ENCODE data around the gene RBM47.
A peak's percentile ranks its signal among the peaks of the same experiment; 100 is the strongest.
"Not testable (repeated sequence)": the region's sequence is repeated elsewhere in the genome, so short reads cannot be mapped to it uniquely, and the experiment has no call there.

The RBM47 gene

DNA sequence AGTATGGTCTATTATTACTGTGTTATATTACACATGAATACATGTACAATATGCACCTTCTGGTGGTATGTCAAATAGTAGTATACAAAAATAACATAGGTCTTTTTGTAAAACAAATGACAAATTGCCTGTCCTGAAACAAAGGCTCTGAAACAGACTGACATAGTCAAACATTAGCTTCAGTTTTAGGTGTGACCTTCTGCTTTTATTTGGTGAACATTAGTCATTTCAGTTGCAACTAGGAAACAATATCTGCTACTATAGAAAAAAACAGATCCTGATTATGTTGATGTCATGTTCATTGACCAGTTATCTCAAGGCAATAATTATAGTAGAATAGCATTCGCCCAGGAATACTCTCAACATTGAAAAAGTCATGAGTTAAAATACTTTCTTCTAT, 171.6 kb downstream of the RBM47 start:
- DNase-seq (ENCODE audit: insufficient read length, low spot score) (no peak), FAIRE-seq (no peak)

DNA sequence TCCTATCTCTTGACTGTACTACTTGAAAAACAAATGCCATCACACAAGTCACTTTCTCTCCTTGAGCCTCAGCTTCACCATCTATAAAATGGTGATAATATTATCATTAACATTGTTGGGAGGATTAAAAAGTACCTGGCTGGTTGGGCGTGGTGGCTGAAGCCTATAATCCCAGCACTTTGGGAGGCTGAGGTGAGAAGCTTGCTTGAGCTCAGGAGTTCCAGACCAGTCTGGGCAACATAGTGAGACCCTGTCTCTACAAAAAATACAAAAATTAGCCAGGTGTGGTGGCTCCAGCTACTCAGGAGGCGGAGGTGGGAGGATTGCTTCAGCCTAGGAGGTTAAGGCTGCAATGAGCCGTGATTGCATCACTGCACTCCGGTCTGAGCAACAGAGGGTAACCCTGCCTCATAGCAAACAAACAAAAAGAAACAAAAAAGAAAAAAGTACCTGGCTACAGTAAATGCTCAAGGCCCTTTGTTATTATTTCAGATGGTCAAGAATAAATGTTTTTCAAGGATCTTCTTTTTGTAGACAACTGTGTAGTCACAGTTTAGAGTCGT, 174.2 kb downstream of the RBM47 start:
- FAIRE-seq: no peak

DNA sequence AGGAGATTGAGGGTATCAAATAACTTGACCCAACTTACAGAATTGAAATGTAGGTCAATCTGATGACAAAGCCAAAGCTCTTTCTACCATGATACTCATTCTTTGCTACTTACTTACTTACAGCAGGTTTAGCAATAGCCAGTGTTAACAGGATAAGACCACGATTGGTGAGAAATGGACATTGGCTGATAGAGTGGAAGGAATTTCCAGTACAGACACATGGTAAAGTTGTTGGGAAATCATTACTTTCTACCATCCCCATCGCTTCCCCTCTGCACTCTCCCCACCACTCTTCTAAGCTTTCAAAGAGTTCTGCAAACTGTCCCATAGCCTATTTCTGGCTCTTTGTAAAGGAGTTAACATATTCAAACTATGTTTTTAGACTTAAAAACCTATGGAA, 174.8 kb downstream of the RBM47 start:
- DNase-seq (ENCODE audit: insufficient read length, low spot score) (no peak), FAIRE-seq (no peak)

More for the DNA sequence above, 174.2 kb downstream of the RBM47 start:
- no peak for DNase-seq (ENCODE audit: insufficient read length, low spot score)

DNA sequence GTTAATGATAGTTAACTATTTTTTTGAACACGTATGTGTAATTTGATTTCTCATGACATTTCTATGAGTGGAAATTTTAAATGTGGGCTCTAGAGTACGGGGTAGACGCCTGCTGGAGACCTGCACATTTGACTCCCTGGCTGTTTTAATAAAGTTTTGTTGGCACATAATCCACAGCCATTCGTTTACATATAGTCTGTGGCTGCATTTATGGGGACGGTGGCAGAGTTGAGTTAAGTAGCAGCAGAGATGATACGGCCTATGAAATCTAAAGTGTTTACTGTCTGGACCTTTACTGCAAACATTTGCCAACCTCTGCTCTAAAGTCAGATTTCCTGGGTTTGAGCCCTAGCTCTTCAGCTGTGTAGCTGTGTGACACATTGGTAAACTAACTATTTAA, 175.8 kb downstream of the RBM47 start:
- FAIRE-seq: no peak
- DNase-seq (ENCODE audit: insufficient read length, low spot score): no peak

DNA sequence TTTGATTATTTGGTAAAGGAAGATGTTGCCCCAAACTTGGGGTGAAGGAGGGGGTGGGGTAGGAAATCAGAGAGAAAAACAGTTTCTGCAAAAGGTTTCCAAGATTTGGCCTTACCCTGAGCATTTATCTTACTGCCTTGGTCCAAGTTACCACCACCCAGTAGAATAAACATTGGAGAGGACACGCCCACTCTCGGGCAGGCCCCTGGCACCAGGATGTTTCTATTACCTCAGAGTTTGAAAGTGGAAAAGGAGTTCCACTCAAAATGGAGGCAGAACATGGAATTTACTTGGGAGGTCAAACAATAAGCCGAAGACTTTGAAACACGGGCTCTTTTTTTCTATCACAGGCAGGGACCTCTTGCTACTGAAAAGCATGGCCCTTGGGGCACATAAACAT, 180.8 kb downstream of the RBM47 start:
- FAIRE-seq: no peak
- DNase-seq (ENCODE audit: insufficient read length, low spot score): no peak

DNA sequence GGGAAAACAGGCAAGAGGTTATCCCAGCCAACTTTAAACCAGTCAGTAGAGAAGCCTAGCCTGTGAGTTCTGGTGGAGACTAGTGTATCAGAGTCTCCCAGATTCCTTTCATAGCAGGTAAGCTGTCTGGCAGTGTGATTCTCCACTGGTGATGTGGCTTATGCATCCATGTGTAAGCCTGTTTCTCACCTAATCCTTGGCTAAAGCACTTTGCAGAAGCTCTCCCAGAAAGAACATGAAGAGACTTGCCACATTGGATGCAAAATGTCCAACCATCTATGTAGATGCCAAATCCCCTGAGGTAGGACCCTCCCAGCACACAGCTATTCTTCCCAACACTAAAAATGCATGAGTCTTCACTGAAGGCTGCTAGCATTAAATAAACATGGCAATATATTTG, 182.8 kb downstream of the RBM47 start:
- DNase-seq (ENCODE audit: insufficient read length, low spot score) (no peak), FAIRE-seq (no peak)

DNA sequence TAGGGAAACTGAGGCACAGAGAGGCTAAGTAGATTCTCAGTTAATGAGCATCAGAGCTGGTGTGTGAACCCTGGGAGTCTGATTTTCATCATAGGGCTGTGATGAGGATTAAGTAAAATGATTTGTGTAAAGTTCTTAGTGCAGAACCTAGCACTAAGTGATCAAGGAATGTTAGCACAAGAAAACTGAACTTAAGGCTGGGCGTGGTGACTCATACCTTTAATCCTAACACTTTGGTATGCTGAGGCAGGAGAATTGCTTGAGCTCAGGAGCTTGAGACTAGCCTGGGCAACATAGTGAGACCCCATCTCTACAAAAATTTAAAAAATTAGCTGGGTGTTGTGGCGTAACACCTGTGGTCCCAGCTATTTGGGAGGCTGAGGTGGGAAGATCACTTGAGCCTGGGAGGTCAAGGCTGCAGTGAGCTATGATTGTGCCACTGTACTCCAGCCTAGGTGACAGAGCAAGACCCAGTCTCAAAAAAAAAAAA, 183.4 kb downstream of the RBM47 start:
- DNase-seq (ENCODE audit: insufficient read length, low spot score); FAIRE-seq: not testable (repeated sequence)

DNA sequence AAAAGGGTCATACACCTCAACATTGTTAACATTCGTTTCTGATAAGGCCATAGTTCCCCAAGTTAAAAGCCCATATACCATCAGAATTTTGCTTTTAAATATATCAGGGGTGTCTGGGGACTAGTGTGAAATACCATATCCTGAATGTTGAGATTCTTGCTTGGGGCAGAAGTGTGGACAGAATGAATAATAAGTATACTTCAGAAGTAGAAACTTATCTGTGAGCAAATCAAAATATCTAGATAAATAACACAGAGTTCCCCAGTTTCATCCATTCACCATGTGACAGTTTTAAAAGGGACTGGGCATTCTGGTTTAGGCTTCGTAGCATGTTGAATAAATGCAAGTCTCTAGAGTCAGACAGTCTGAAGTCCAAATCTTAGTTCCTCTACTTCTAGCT, 184.0 kb downstream of the RBM47 start:
- FAIRE-seq (no peak), DNase-seq (ENCODE audit: insufficient read length, low spot score) (no peak)

DNA sequence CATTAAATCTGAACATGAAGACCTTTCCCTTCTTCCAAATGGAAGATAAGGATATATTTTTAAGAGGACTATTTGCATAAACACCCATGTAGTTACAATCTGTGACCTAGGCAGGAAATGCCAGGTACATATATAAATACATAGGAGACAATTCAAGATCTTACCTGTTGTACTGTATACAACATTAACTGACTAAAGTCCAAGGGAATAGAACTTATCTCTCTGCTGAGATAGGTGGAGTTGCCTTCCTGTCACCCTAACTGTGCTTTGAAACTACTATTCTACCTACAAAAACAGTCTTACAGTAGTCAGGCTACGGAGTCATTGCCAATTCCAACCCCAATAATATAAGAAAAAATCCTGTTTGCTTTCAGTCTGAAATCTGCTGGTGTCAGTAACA, 188.2 kb downstream of the RBM47 start:
- no peak for DNase-seq (ENCODE audit: insufficient read length, low spot score)
- FAIRE-seq: no peak

DNA sequence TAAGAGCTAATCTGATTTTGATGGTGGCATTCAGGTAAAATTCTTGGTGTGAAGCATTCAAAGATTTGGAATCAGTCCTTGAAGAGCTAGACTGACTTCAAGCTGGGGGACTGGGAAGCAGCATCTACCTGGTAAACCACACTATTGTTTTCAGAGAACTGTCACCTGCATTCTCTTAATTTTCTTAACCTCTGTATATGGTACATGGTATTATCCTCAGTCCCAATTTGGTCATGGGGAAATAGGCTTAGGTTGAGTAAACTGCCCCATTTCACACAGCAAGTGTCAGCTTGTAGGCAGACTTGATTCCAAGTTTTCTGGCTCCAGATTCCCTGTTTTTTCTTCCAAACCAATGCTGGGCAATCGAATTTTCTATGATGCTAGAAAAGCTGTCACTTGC, 190.1 kb downstream of the RBM47 start:
- FAIRE-seq: no peak
- DNase-seq (ENCODE audit: insufficient read length, low spot score): no peak

DNA sequence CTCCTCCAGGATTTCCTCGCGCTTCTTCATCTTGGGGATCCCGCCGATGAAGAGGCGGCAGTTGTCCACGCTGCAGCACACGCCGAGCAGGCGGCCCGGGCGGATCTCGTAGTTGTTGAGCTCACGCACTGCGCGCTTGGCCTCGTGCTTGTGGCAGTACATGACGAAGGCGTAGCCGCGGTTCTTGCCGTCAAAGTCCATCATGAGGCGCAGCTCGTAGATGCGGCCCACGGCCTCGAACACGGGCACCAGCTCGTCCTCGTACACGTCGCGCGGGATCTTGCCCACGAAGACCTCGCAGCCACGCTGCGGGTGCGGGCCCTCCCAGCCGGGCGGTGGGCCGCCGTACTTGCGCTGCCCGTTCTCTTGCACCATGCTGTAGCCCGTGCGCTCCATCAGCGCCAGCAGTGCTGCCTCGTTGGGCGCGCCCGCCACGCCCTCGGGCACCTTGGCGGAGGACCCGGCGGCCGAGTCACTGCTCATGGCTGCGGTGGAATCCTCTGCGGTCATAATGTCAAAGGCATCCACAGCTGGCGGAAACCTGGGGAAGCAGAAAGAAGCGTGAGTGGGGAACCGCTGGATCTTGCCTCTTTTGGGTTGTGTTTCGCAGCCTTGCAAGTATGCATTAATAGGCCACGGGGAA, 191.2 kb downstream of the RBM47 start:
- no peak for FAIRE-seq

DNA sequence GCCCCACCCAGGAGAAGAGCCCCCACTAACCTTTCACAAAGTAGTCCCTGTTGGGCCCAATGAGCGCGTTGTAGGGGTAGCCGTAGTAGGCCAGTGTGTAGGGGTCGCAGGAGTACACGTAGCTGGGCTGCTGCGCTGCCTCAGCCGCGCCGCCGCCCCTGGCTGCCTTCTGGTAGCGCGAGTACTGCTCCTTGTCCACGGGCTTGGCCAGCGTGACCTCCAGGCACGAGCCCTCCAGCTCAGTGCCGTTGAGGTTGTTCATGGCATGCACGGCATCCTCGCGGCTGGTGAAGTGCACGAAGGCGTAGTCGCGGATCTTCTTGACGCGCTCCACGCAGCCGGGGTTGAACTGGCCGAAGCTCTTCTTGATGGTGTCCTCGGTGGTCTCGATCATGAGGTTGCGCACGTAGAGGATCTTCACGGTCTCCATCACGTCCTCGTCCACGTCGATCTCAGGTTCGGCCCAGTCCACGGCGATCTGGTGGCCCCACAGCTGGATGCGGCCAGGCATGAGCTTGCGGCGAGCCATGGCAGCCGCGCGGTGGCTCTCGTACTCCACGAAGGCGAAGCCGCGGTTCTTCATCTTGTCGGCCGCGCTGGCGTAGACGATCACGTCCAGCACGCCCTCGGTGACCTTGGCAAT, 191.8 kb downstream of the RBM47 start:
- no peak for DNase-seq (ENCODE audit: insufficient read length, low spot score)
- no peak for FAIRE-seq

More for the DNA sequence above, 191.2 kb downstream of the RBM47 start:
- no peak for DNase-seq (ENCODE audit: insufficient read length, low spot score)

DNA sequence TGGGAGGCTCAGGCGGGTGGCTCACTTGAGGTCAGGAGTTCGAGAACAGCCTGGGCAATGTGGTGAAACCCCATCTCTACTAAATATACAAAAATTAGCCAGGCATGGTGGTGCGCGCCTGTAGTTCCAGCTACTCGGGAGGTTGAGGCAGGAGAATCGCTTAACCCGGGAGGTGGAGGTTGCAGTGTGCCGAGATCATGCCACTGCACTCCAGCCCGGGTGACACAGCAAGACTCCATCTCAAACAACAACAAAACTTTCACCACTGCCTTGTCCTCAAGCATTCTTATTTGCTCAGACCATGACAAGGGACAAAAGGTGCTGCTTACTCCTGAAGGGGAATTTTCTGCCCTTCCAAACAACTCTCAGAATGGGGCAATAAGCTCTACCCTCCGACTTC, 194.4 kb downstream of the RBM47 start:
- DNase-seq (ENCODE audit: insufficient read length, low spot score); FAIRE-seq: not testable (repeated sequence)

DNA sequence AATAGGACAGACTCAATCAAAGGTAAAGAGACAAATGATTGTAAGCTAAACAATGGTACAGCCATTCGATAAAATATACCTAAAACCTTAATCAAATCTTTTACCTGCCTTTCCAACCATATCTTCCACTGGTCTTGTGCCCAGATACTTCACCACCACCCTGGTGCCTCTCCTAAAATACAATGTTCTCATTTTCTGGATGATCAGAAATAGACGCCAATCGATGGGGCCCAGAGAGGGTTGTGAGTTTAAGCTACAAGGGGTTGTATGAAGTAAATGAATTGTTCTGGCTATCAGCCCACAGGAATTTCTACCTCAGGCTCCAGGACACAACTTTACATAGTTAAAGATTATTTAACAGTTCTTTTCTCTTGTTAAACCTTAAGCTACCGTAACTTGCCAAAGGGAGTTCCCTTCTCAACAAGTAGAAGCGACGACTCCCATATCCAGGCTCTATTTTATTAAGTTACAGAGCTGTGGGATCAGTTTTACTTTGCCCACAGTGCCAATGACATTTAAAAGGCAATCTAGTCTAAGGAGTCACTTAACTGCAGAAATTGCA, 195.5 kb downstream of the RBM47 start:
- FAIRE-seq: no peak
- no peak for DNase-seq (ENCODE audit: insufficient read length, low spot score)

DNA sequence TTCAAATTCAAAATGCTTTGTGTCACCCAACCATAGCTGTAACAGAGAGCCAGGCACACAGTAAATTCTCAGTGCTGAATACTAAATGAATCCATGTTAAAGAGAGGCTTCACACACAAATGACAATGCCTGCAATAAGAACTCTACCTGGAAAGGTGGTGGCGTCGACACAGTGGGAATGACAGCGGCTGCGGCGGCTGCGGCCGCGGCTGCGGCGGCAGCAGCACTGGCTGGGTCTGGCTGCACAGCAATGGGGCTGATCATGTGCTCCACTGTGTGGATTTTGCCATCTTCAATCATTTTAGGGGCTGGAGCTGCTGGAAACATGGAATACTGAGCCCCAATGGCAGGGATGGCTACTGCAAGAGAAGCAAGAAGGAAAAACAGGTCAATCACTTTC, 197.2 kb downstream of the RBM47 start:
- DNase-seq (ENCODE audit: insufficient read length, low spot score) (no peak), FAIRE-seq (no peak)

DNA sequence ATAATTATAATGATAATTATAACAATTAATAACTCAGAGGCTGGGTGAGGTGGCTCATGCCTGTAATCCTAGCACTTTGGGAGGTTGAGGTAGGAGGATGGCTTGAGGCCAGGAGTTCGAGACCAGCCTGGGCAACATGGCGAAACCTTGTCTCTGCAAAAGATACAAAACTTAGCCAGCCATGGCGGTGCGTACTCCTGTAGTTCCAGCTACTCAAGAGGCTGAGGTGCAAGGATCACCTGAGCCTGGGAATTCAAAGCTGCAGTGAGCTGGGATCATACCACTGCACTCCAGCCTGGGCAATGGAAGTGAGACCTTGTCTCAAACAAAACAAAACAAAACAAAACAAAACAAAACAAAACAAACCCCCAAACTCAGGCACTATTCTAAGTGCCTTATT, 201.8 kb downstream of the RBM47 start:
- FAIRE-seq; DNase-seq (ENCODE audit: insufficient read length, low spot score): not testable (repeated sequence)

DNA sequence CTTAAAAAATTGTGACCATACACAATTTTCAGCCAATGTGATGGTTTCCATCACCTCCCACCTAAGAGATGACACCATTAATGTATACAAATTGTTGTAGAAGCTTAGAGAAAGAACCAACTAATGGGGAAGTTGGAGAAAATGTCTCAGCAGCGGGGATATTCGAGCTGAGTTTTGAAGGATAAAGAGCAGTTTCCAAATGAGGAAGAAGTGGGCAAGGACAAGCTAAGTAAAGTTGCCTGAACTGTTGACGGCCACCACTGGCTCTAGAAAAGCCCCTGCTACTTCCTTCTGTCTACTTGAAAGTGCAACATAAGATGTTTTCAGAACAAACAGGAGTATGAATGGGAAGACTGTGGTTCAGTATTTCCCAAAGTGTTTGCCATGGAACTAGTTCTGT, 202.5 kb downstream of the RBM47 start:
- DNase-seq (ENCODE audit: insufficient read length, low spot score) (no peak), FAIRE-seq (no peak)

DNA sequence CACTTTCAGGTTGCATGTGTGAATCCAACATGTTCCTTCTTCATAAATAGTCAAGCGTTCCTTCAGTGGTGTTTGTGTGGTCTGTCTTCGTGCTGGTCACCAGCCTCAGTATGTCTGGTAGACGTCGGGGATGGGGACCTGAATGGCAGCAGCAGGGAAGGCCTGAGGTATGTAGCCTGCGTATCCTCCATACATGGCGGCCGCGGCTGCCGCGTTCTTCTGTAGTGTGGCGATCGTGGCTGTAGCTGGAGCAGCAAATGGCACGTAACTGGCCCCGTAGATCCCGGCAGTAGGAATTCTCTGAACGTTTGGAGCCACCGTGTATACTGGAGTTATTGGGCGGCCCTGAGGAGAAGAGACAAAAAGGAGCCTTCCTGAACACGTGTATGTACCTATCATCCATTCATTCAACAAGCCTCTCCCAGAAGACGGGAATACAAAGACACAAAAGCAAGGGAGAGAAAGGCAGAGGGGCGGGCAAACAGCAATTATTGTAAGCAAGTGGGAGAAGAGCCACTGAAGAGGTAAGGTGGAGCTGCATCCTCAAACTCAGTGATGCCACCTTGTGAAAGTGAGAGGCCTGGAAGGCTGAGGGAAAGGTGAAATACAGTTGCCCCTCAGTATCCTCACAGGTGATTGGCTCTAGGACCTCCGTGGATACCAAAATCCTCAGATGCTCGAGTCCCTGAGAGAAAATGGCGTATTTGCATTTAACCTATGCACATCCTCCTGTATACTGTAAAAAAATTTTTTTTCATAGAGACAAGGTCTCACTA, 203.7 kb downstream of the RBM47 start:
- DNase-seq (ENCODE audit: insufficient read length, low spot score) (no peak), FAIRE-seq (no peak)

DNA sequence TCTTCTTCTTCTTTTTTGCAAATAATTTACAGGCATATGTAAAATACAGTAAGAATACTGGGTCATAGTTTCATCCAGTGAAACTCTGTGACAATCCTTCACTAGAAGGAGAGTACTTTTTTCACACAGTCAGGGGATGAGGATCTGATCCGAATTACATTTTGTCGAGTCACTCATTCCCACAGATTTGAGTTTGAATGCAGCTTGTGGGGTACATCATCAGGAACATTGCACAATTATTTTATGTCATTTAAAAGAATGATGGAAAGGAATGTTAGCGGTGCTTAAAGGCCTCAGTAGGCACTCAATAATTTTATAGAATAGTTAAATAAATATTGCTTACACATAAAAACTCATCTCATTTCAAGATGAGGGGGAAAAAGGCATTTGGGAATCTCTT, 205.9 kb downstream of the RBM47 start:
- DNase-seq (ENCODE audit: insufficient read length, low spot score) (peak; percentile 35), FAIRE-seq (no peak)

DNA sequence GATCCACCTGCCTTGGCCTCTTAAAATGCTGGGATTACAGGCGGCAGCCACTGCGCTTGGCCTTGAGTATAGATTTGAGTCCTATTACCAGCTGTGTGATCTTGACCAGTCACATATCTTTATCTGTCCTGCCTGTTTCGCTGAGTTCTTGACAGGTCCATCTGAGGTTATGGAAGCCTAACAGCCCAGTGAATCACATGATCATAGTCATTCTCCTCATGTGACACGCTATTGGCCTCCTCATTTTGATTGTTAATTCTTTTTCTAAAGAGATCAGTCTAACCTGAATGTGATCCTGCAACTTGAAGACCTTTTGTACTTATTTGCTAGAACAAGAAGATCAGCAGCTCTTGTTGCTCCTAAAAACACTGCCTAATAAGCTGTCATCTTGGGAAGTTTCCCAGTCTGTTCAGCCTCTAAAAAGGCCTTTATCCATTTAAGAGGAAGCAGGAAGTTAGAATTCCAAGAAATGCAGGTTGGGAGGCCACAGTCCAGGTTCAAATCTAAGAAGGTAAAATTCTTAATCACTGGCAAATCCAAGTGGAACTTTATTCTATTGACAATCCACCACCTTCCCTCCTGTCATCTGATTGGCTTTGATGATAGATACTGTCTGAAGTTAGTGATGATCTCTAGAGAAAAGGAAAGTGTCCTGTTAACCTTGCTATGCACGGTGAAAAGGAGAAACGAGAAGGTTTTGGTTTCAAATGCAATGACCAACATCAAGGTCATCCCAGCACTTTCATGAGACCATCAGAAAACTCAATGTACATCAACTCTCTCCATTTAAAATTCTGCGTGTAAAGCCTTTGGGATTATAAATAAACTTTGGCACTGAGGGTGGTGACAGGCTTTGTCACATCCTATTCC, 207.6 kb downstream of the RBM47 start:
- FAIRE-seq: no peak
- no peak for DNase-seq (ENCODE audit: insufficient read length, low spot score)

Data from HTR-8/SVneo (cell line).